GM19438 (cell line): ENCODE data around the gene APOM.

Source experiments
- ATAC-seq: cut with Tn5 transposase; IDR thresholded peaks from one replicate; pipeline ENCODE4 v1.9.1; 2021; ENCODE audit warnings: low read depth; ENCODE audit not compliant: unreplicated experiment

Gene APOM

GRCh38 chr6:31676322-31676903 lies 20.7 kb downstream of the APOM start:
- no peak for ATAC-seq

DNA sequence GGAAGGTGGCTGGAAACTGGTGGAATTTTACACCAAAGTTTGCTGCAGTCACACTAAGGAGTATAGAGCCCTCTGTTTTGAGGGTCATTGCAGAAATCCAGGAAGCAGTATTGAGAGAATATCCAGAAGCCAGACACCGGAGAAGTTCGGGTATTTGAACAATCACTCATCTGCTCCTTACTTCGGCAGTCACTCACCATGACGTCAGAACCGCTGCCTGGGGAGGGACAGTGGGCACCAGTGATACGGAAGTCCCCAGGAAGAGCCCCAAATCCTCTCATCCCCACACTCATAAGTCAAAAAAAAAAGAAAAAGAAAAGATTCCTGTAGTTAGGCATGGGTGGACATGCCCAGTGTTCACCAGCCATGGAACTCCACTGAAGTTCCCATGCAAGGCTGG lies 21.2 kb downstream of the APOM start:
- no peak for ATAC-seq

GRCh38 chr6:31677955-31678354 lies 22.3 kb downstream of the APOM start:
- ATAC-seq, result no peak

DNA sequence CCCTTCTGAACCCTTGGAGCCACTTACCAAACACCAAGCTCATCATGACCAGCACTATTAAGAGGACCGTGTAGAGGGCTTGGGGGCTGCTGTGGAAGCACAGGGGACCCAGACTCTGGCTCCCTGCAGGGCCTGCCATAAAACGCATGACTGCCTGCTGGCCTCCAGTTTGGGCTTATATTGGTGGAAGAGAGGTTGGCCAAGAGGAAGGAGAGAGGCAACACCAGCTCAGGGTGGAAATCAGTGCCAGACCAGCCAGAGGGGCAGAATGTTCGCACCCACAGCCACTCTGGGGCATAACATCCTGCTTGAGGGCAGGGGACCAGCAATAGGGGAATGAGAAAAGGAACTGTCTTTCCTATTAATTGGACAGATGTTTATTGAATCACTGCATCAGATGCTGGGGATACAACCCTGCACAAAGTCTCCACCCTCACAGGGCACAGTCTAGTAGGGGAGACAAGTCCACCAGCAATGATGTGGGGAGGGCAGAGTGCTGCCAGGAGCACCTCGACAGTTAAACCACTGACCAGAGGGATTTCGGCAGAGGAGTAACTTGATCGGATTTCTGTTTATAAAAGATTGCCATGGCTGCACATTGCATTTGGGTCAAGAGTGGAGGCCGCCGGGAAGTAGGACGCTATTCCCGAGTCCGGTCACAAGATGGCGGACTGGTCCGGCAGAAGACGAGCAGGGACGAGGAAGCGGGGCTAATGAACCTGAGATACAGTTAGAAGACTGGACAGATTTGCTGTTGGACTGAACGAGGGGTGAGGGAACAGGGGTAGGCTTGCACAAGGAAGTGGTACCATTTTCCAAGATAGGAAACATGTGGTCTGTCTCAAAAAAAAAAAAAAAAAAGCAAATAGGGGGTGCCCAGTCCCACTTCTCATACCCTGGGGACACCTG lies 24.8 kb downstream of the APOM start, which contains the start of gene LY6G5C:
TSS of gene LY6G5C (minus strand) at position 842 of the 909 bp plus-strand sequence. CDS start at position 148, 694 bp downstream.
- no peak for ATAC-seq

DNA sequence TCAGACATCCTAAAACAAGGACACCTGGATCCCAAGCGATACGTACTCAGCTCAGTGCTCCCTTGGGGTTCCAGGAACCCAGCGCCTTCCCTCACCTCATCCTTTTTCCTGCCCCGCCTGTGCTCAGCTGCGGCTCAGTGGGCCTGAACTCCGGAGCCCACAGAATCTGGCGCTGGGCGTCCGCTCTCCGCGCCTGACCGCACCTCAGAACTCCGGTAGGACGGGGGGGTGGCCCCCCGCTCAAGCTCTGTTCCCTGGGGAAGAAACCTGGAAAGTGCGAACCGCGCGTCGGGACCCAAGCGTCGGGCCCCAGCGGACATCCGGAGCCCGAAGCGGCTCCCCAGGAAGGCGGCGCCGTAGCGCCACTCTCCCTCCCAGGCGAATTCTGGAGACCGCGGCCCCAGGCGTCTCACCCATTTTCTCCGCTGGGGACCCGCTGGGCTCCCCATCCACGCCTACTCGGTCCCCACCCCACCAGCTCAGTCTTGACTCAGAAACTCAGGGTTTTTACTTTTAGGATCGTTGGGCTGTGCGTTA lies 25.5 kb downstream of the APOM start:
- ATAC-seq, result no peak

DNA sequence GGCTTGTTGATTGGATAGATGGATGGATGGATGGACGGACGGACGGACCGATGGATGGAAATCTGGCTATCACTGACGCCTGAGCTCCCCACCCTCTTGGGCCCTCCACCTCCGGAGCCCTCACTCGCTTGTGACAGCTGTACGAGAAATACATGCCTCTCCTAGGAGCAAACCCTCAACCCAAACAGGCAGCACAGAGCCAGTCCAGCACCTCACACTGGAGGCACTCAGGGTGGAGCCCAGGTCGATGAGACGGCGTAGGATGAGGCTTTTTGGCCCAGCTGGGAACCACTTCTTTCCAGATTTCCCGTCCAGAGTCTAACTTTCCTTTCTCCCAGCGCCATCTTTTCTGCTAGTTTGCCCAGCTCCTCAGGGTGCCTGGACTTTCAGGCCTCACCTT lies 27.9 kb downstream of the APOM start:
- ATAC-seq, result no peak

DNA sequence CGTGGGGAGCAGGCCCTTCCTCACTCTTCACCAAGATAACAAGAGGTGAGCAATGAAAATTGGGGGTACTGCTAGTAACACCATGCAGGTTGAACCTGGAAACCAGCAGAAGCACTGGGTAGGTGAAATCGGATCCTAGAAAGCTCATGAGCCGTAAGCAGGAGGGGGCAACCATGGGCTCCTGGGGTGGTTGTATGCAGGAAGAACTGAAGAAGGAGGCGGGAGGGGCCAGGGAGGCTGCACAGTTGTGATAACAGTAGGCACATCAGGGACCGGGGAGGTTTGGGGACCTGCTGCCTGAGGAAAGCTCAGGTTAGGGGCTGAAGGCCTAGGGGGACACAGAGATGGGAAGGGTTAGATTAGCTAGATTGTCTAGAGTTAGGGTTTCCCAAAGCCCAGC lies 30.8 kb downstream of the APOM start:
- ATAC-seq, result no peak

DNA sequence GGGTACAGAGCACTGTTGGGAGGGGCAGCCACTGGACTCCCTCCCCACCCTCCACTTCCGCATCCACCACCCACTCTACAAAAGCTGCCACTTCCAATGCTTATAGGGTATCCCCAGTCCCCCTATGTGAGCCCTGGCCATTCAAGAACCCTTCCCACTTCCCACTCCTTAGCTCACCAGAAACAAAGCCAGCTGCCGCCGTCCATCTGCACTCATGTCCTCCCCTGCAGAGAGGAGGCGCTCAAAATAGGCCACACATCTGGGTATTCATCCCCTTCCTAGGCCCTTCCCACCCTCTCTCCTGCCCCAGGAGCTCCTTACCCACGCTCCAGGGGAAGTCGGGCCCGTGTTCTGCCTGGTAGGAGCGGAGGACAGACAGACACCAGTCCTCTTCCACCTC lies 31.6 kb downstream of the APOM start:
- no peak for ATAC-seq

DNA sequence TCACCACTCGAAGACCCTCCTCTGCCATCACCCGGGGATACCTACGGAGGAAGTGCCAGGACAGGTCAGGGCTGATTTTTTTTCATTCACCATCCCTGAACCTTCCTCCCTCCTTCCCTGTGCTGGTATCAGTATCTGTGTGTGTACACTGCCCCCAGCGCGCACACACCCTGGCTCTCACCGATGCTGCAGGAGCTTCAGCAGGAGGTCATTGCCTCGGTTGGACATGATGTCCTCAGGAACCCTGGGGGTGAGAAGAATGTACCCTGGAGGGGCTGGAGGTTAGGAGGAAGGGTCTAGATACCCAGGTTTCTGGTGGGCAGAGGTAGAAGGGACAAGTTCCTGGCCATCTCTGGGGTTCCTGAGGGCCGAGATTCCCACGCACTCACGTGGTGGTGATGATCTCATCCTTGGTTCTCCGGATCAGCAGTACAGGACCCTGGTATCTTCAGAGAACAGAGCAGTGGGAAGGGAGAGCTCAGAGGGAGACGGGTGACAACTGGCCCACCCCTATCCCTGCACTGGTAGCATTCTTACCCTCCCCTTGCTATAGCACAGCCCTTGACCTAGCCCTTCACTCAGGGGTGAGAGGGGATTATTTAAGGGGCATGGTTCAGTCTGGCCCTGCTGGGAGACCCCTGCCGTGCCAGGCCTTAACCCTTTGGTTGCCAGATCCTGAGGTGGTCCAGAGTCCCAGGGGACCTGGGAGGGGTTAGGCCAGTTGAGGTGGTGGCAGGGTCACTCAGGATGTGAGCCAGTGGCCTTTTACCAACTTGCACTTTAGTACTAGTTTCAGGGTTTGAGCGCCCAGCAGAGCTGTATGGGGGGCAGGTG lies 32.4 kb downstream of the APOM start:
- ATAC-seq, result no peak

GRCh38 chr6:31689249-31690110 lies 33.8 kb downstream of the APOM start:
- ATAC-seq, result no peak

DNA sequence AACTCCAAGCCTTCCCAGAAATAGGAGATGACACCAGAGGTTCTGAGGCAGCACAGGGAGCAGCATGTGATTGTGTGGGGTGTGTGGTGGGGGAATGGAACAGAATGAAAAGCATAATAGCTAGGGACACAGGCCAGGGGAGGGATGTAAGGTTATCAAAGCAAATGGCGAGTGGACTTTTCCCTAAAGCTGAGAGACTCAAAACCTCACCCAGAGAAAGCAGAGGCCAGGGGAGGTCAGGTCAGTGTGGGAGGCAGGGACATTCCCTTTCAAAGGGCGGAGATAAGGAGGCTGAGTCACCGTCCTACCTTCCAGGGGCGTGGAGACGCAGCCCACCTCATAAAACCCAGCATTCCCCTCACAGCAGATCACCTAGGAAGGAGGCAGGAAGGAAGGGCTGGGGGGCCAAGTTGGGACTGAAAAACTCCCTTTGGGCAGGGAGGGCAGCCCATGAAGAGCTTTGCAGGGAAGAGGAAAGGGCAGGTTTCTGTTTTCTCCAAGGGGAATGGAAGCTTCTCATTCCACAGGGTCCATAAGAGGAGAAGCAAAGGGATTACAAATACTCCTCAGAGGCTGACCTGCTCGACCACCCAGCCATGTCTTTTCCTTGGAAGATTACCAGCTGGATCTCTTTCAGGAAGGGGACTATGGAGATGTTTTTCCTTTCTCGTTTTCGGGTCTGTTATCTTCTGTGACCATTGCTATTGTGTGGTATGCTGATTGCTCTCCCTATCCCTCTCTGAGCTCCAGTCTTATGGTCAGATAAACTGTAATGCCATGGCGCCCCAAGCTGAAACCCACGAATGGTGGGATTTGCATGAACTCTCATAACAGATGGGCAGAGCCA lies 34.8 kb downstream of the APOM start:
- no peak for ATAC-seq

GRCh38 chr6:31691078-31691463 lies 35.4 kb downstream of the APOM start:
- ATAC-seq, result no peak

DNA sequence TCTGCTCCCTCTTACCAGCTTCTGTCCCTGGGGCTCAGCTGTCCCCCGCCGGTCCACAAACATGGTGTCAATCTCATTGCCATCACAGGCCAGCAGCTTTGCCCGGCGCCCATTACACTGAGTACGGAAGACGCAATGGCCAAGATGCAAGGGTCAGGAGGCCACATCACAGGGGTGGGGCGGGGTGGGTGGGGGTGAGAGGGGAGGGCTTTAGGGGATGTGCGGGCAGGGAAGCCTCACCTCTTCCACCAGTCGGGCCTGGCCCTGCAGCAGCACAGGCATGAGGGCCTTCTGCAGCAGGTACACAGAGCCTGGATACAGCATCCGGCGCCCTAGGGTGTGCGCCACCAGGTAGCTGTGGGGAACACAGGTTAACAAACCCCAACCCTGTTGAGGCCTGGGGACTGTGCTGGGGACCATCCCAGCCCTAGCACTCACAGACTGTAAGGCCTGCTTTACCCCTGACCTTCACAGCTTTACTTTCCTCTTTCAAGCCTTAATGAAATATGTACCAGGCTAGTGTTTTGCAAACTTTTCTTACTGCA lies 35.9 kb downstream of the APOM start:
- no peak for ATAC-seq

DNA sequence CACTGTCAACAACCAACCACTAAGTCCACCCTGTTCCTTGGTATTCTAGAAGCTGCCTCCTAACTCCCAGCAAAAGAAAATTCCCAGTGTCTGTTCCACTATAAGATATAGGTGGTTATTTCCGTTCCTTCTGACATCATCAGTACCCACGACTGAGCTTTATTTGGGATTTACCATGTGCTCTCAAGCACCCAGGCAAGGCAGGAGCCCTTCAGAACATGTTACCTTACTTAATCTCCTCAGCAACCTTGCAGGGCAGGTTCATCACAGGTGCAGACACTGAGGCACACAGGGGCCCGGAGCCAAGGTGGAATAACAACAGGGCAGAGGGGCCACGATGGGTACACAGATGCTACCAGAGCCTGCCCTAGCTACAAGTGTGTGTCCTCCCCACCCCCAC lies 36.7 kb downstream of the APOM start:
- no peak for ATAC-seq

GRCh38 chr6:31692886-31693285 lies 37.2 kb downstream of the APOM start:
- no peak for ATAC-seq

- ATAC-seq, result no peak
These were observed 37.8 kb downstream of the APOM start for GRCh38 chr6:31693535-31693934.

DNA sequence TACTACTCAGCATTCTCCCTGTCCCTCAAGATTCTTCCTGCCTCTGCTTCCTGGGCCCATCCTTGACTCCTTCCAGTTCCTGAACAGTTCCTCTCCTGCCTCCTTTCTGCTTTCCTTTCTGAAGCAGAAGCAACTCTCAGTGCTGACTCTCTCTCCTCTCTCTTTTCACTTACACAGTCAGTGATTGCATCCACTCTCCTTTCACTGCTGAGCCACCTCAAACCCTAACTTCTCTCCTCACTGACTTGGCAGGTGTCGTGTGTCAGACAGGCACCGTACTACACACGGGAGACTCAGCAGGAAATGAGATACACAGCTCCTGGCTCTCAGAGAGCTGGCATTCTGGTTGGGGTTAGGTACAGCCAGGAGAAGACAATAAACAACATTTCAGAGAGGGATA lies 41.9 kb downstream of the APOM start:
- no peak for ATAC-seq

DNA sequence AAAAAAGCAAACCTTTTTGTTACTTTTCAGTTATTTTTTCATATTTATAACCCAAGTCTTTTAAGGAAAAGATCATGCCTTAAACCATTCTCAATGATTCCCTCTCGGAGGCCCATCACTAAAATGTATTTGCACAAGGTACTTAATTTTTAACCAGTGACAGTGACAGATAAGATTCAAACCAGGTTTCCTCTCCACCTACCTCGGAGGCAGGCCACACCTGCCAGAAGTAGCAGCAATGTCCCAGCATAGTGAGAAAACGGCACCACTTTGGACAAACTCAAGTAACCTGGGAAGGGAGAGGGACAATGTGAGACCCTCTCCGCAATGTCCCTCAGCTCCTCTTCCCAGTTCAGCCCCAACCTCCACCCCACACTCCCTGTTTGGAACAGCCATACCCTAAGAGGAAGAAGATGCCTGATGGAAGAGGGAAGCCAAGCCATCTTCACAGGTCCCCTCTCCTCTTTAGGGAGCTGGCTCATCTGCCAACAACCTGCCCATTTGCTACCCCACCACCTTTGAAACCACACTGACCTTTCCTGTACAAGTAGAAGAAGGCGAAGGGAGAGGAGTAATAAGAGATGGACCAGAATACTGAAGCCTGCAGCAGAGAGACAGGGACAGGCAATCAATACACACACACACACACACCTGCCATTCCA lies 45.2 kb downstream of the APOM start:
- no peak for ATAC-seq
